HG03175 (cell line): ENCODE data around the gene NT5DC2.

Experiments
- ATAC-seq: cut with Tn5 transposase; IDR thresholded peaks from one replicate; pipeline ENCODE4 v1.9.1; 2021; ENCODE audit warnings: mild to moderate bottlenecking, moderate library complexity; ENCODE audit not compliant: unreplicated experiment

NT5DC2 gene

GRCh38 chr3:52533623-52534280 lies at the start of gene NT5DC2:
NT5DC2 (minus strand) TSS chr3:52533857; CDS start chr3:52533737, 120 bp downstream.
- peak; percentile 42 for ATAC-seq

- no peak for ATAC-seq
Measured at GRCh38 chr3:52574056-52574965, 40.7 kb upstream of the NT5DC2 start.

GRCh38 chr3:52572221-52572620 lies 38.6 kb upstream of the NT5DC2 start:
- ATAC-seq, result no peak

GRCh38 chr3:52570076-52570475 lies 36.4 kb upstream of the NT5DC2 start:
- ATAC-seq, result no peak

- ATAC-seq, result no peak
Measured at GRCh38 chr3:52568069-52568468, 34.4 kb upstream of the NT5DC2 start.

- no peak for ATAC-seq
Measured at GRCh38 chr3:52563984-52564383, 30.3 kb upstream of the NT5DC2 start.

GRCh38 chr3:52561028-52561747 lies 27.5 kb upstream of the NT5DC2 start:
- ATAC-seq, result no peak

GRCh38 chr3:52558436-52558835 lies 24.8 kb upstream of the NT5DC2 start:
- no peak for ATAC-seq

GRCh38 chr3:52557011-52557960 lies 23.6 kb upstream of the NT5DC2 start:
- ATAC-seq, result no peak

GRCh38 chr3:52555056-52555455 lies 21.4 kb upstream of the NT5DC2 start:
- no peak for ATAC-seq

GRCh38 chr3:52554026-52554755 lies 20.5 kb upstream of the NT5DC2 start:
- no peak for ATAC-seq

GRCh38 chr3:52552089-52552488 lies 18.4 kb upstream of the NT5DC2 start:
- ATAC-seq, result no peak

- ATAC-seq, result no peak
Measured at GRCh38 chr3:52551118-52551517, 17.5 kb upstream of the NT5DC2 start.

GRCh38 chr3:52547143-52547542 lies 13.5 kb upstream of the NT5DC2 start:
- ATAC-seq, result no peak

GRCh38 chr3:52546111-52546901 lies 12.6 kb upstream of the NT5DC2 start:
- no peak for ATAC-seq

- no peak for ATAC-seq
Measured at GRCh38 chr3:52544937-52545336, 11.3 kb upstream of the NT5DC2 start.

GRCh38 chr3:52541050-52541449 lies 7.4 kb upstream of the NT5DC2 start:
- no peak for ATAC-seq

- ATAC-seq, result no peak
Measured at GRCh38 chr3:52539010-52539653, 5.5 kb upstream of the NT5DC2 start.
